Prostate gland (tissue), 2 donors: ENCODE measurements around the gene CEP164.

Experiments
- POLR2A ChIP-seq: fragments of 450-650 bp; IDR thresholded peaks from one replicate; pipeline ENCODE4 v1.6.1; 2016; ENCODE audit warnings: antibody characterized with exemption, mild to moderate bottlenecking
- TF ChIP-seq, protein P1 (sequence below), 4 experiments: fragments of 200-600 bp in 2 of 4; fragments of 450-650 bp in 2 of 4; sonication (generic) in 2 of 4; IDR thresholded peaks; 1 replicate in 3 of 4; 2 replicates in 1 of 4; pipeline ENCODE4 v1.5.1; 2016 to 2019; ENCODE audit warnings: antibody characterized with exemption in 4 of 4, mild to moderate bottlenecking in 2 of 4, moderate library complexity in 2 of 4

DNA sequence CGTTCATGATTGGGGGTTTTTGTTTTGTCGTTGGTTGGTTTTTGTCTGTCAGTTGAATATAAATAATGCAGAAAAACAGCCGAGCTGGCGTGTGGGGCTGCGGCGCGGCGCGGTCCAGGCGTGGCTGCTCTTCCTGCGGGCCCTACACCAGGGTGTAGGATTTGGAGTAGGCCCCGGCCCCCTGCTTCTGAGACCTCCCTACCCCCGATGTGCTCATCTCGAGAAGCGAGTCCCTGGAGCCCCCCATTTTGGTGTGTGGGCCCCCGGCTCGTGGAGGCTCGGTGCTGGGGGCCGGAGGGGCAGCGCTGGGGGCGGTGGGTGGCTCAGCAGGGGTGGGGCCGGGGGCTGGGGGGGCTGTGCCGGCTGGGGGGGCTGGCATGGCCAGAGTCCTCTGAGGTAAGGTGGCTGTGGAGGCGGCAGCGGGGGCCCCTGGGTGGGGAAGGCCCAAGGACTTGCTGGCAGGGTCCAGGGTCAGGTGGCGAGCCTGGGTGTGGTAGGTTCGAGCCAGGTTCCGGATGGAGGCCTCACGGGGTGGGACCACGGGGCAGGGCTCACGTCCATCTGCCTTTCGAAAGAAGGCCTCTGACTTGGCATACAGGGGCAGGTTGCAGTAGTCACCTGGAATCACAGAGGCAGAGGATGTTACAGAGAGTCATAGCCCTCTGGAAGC is 100.7 kb downstream of the CEP164 start:
- TF ChIP-seq, protein P1, sequence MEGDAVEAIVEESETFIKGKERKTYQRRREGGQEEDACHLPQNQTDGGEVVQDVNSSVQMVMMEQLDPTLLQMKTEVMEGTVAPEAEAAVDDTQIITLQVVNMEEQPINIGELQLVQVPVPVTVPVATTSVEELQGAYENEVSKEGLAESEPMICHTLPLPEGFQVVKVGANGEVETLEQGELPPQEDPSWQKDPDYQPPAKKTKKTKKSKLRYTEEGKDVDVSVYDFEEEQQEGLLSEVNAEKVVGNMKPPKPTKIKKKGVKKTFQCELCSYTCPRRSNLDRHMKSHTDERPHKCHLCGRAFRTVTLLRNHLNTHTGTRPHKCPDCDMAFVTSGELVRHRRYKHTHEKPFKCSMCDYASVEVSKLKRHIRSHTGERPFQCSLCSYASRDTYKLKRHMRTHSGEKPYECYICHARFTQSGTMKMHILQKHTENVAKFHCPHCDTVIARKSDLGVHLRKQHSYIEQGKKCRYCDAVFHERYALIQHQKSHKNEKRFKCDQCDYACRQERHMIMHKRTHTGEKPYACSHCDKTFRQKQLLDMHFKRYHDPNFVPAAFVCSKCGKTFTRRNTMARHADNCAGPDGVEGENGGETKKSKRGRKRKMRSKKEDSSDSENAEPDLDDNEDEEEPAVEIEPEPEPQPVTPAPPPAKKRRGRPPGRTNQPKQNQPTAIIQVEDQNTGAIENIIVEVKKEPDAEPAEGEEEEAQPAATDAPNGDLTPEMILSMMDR (IDR thresholded peaks at IDR 0.05): no peak
- no peak for TF ChIP-seq POLR2A
